Raji (cell line): ENCODE data around the gene CCL23.

Source experiments
- POLR2A ChIP-seq: IDR thresholded peaks from 2 replicates; pipeline ENCODE4 v1.6.1; 2011; ENCODE audit warnings: low read depth, low read length, control low read depth; ENCODE audit not compliant: insufficient read depth

Gene CCL23

GRCh38 chr17:36019423-36019822 lies 1.7 kb upstream of the CCL23 start:
- TF ChIP-seq POLR2A = no peak

- no peak for TF ChIP-seq POLR2A
Measured at GRCh38 chr17:36016555-36016954, 1.2 kb downstream of the CCL23 start.

GRCh38 chr17:36014946-36015345 lies 2.8 kb downstream of the CCL23 start:
- TF ChIP-seq POLR2A = no peak

- no peak for TF ChIP-seq POLR2A
Measured at GRCh38 chr17:36011201-36011600, 6.6 kb downstream of the CCL23 start.

- no peak for TF ChIP-seq POLR2A
Measured at GRCh38 chr17:36008998-36009665, 8.6 kb downstream of the CCL23 start.

GRCh38 chr17:36004594-36005108 lies 13.1 kb downstream of the CCL23 start:
- no peak for TF ChIP-seq POLR2A

- TF ChIP-seq POLR2A = no peak
Measured at GRCh38 chr17:36002631-36003030, 15.1 kb downstream of the CCL23 start.

- TF ChIP-seq POLR2A = no peak
Measured at GRCh38 chr17:36001862-36002603, 15.7 kb downstream of the CCL23 start.

- TF ChIP-seq POLR2A = no peak
Measured at GRCh38 chr17:36001110-36001771, 16.5 kb downstream of the CCL23 start, which contains the start of gene CCL15. TSS of gene CCL15 (minus strand) at chr17:36001553. CDS start at chr17:36001492, 61 bp downstream.

- TF ChIP-seq POLR2A = no peak
Measured at GRCh38 chr17:36000732-36001109, 17.1 kb downstream of the CCL23 start.

GRCh38 chr17:35998756-35999155 lies 19.0 kb downstream of the CCL23 start:
- TF ChIP-seq POLR2A = no peak

- TF ChIP-seq POLR2A = no peak
Measured at GRCh38 chr17:35998018-35998545, 19.7 kb downstream of the CCL23 start.

- no peak for TF ChIP-seq POLR2A
Measured at GRCh38 chr17:35991075-35991474, 26.7 kb downstream of the CCL23 start.

- TF ChIP-seq POLR2A = no peak
Measured at GRCh38 chr17:35988164-35988563, 29.6 kb downstream of the CCL23 start.

- no peak for TF ChIP-seq POLR2A
Measured at GRCh38 chr17:35986643-35987042, 31.1 kb downstream of the CCL23 start, which contains the start of gene CCL14. TSS of gene CCL14 (minus strand) at chr17:35986729. CDS start at chr17:35986649, 80 bp downstream.
